Natural killer cell (primary cell): ENCODE data around the gene RXFP2. TPM values are rescaled to one million over a fixed set of nuclear protein-coding genes. Genes with fewer than 3 reads are reported as not detected.
A peak's percentile ranks its signal among the peaks of the same experiment; 100 is the strongest.

Source experiments
- ATAC-seq, 3 donors: fragments of 150-1000 bp in 2 of 3; fragments of 200-7000 bp in 1 of 3; cut with Tn5 transposase; 1 replicate in 1 of 3; 2 replicates in 2 of 3; pipeline ENCODE4 v1.10.0; 2021; ENCODE audit warnings: mild to moderate bottlenecking in 2 of 3, moderate library complexity in 2 of 3
- DNase-seq, 2 donors: peaks; one replicate each; pipeline versions ENCODE4 v3.0.0 to v3.0.0-alpha.2; 2013 to 2021; ENCODE audit warnings: mixed read lengths in 1 of 2
- H3K27ac ChIP-seq: one replicate; pipeline ENCODE4 v1.5.1; 2013; ENCODE audit warnings: mild to moderate bottlenecking, low read length
- H3K27me3 ChIP-seq: one replicate; pipeline ENCODE4 v1.6.1; 2013; ENCODE audit warnings: low read length; ENCODE audit not compliant: control insufficient read depth, insufficient read depth
- H3K36me3 ChIP-seq: one replicate; pipeline ENCODE4 v1.6.1; 2013; ENCODE audit warnings: low read length; ENCODE audit not compliant: control insufficient read depth, insufficient read depth
- H3K4me1 ChIP-seq: one replicate; pipeline ENCODE4 v1.6.1; 2013; ENCODE audit warnings: low read length; ENCODE audit not compliant: control insufficient read depth, insufficient read depth
- H3K4me3 ChIP-seq: one replicate; pipeline ENCODE4 v1.5.1; 2013; ENCODE audit warnings: low read length
- H3K9me3 ChIP-seq: one replicate; pipeline ENCODE4 v1.6.1; 2013; ENCODE audit warnings: low read length; ENCODE audit not compliant: control insufficient read depth, insufficient read depth
- H3K27ac Mint-ChIP-seq, 2 donors: one replicate each; pipeline ENCODE4 v1.8.0; 2022; ENCODE audit warnings: mild to moderate bottlenecking in 2 of 2, mixed read lengths in 2 of 2, moderate library complexity in 1 of 2
- H3K27me3 Mint-ChIP-seq, 2 donors: one replicate each; pipeline ENCODE4 v1.8.0; 2022; ENCODE audit warnings: low read depth in 2 of 2, mixed read lengths in 2 of 2
- H3K36me3 Mint-ChIP-seq: one replicate; pipeline ENCODE4 v1.8.0; 2022; ENCODE audit warnings: mixed read lengths
- H3K4me1 Mint-ChIP-seq, 2 donors: one replicate each; pipeline ENCODE4 v1.8.0; 2022; ENCODE audit warnings: mixed read lengths in 2 of 2
- H3K4me3 Mint-ChIP-seq: one replicate; pipeline ENCODE4 v1.8.0; 2022; ENCODE audit warnings: mild to moderate bottlenecking, moderate library complexity, mixed read lengths
- H3K9me3 Mint-ChIP-seq, 2 donors: one replicate each; pipeline ENCODE4 v1.8.0; 2022; ENCODE audit warnings: mixed read lengths in 2 of 2
- WGBS: methylation state at CpG from one replicate; pipeline ENCODE4 v1.1.7; 2013; ENCODE audit warnings: missing lambda C conversion rate; ENCODE audit not compliant: insufficient coverage; 5-methylcytosine and 5-hydroxymethylcytosine counted together
- intact Hi-C: fragments of 100-400 bp; cut with micrococcal nuclease; formaldehyde crosslinking; loops from one replicate; pipeline ENCODE4 v1.14.2; 2022
- total RNA-seq, 4 donors: library from RNA; stranded (reverse); fragments of 120-200 nt in 1 of 4; gene quantifications; one replicate each; pipeline versions ENCODE4 v1.2.3 to v1.2.4, GENCODE V29; 2013 to 2022
- TF ChIP-seq, protein P1 (sequence below): fragments of 200-600 bp; IDR thresholded peaks from one replicate; pipeline ENCODE4 v1.8.0; 2022; ENCODE audit warnings: antibody characterized with exemption

RXFP2 gene
- total RNA-seq, 3 donors from 2014 or later (not counting 1 experiment from before 2014, with no cell fraction given), result not detected

DNA sequence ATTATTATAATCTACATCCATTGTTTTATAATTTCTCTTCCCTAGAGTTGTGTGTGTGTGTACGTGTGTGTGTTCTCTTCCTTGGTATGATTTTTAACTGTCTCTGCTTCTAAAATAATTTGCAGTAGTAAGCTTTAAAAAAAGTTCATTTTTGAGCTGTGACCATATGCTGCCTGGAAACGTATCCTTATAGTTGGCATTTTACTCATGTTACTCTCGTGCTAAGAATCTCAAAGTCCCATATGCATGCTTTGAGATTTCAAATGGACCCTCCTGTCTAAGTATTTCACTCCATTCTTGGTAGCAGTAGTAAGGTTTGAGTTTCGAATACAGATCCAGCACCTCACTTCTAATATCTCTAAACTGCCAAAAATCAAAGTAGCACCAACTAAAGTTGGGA lies 109.9 kb downstream of the RXFP2 start:
- Histone ChIP-seq H3K4me1 (peaks cover 6% of the 10 kb centered on the region), H3K9me3 (no peaks in the 10 kb centered on the region), H3K27ac (no peak overlapping the region), H3K36me3 (no peaks in the 10 kb centered on the region), H3K27me3 (no peaks in the 10 kb centered on the region), H3K4me3 (no peak overlapping the region)
- H3K9me3 Mint-ChIP-seq, result no peaks in the 10 kb centered on the region
- WGBS, result 89% methylated on average over 3 of the region's 4 CpGs
- ATAC-seq, result no peak
- TF ChIP-seq, protein P1, sequence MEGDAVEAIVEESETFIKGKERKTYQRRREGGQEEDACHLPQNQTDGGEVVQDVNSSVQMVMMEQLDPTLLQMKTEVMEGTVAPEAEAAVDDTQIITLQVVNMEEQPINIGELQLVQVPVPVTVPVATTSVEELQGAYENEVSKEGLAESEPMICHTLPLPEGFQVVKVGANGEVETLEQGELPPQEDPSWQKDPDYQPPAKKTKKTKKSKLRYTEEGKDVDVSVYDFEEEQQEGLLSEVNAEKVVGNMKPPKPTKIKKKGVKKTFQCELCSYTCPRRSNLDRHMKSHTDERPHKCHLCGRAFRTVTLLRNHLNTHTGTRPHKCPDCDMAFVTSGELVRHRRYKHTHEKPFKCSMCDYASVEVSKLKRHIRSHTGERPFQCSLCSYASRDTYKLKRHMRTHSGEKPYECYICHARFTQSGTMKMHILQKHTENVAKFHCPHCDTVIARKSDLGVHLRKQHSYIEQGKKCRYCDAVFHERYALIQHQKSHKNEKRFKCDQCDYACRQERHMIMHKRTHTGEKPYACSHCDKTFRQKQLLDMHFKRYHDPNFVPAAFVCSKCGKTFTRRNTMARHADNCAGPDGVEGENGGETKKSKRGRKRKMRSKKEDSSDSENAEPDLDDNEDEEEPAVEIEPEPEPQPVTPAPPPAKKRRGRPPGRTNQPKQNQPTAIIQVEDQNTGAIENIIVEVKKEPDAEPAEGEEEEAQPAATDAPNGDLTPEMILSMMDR, result no peak
- H3K36me3 Mint-ChIP-seq, result no peaks in the 10 kb centered on the region
- intact Hi-C loops, result no loop called here
- H3K4me3 Mint-ChIP-seq, result peak overlapping the region; percentile 29
- H3K27ac Mint-ChIP-seq, result no peak overlapping the region
- peaks cover 14 to 47% of the 10 kb centered on the region in 2 donors for H3K4me1 Mint-ChIP-seq
- no peak for DNase-seq
- no peaks in the 10 kb centered on the region for H3K27me3 Mint-ChIP-seq

DNA sequence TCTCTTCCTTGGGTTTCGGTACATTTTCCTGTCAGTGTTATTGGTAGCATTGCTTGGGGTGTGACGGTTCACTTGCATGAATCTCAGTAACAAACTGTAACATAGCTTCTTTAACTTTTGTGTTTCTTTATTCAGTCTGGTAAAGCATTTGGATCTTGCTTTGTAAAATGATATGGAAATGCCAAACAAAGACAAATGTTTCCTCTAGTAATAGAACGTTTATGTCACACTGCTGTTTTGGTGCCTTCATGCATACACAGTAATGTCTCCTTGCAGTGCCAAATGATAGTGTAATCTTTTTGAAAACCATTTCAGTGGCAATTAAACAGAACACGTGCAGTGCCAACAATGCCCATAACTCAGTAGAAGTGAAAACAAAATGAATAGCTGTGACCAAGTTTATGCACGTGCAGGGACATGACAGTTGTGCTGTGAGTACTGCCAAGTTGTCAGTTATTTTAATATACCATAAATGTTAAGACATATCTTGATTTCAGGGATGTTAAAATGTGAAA lies 110.8 kb downstream of the RXFP2 start:
- no peak overlapping the region for H3K4me3 ChIP-seq
- H3K36me3 ChIP-seq, result no peaks in the 10 kb centered on the region
- H3K27ac ChIP-seq, result no peak overlapping the region
- H3K27me3 Mint-ChIP-seq, result no peaks in the 10 kb centered on the region
- H3K4me1 Mint-ChIP-seq, result peaks cover 14 to 42% of the 10 kb centered on the region in 2 donors
- H3K27me3 ChIP-seq, result no peaks in the 10 kb centered on the region
- DNase-seq (no peak), ATAC-seq (no peak)
- H3K9me3 Mint-ChIP-seq, result no peaks in the 10 kb centered on the region
- H3K27ac Mint-ChIP-seq, result no peak overlapping the region
- no peaks in the 10 kb centered on the region for H3K9me3 ChIP-seq
- H3K4me3 Mint-ChIP-seq, result no peak overlapping the region
- intact Hi-C loops, result no loop called here
- no peaks in the 10 kb centered on the region for H3K36me3 Mint-ChIP-seq
- 88% methylated on average over 5 of the region's 5 CpGs for WGBS
- peaks cover 6% of the 10 kb centered on the region for H3K4me1 ChIP-seq
- TF ChIP-seq, protein P1, result no peak

DNA sequence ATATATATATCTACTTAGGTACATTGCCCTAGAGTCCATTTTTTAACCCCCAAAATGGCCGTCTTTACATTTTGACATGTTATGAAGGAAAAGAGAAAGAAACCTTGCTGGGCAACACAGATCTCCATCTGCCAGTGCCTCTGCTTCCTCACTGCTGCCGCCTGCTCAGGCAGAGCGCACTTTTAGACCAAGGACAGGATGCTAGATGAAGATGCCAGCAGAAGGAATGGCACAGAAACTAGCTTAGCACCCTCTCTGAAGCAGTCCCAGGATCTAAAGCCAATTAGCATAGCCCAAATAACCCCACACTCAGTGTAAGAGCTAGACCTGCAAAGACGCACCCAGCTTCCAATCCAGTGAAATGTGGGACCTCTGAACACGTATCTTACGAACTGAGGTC lies 111.9 kb downstream of the RXFP2 start:
- Mint-ChIP-seq H3K9me3 (no peaks in the 10 kb centered on the region), H3K4me1 (peaks cover 9 to 38% of the 10 kb centered on the region in 2 donors), H3K27ac (no peak overlapping the region), H3K4me3 (no peak overlapping the region), H3K27me3 (no peaks in the 10 kb centered on the region), H3K36me3 (no peaks in the 10 kb centered on the region)
- TF ChIP-seq, protein P1, result no peak
- Histone ChIP-seq H3K36me3 (no peaks in the 10 kb centered on the region), H3K27me3 (no peaks in the 10 kb centered on the region), H3K4me3 (no peak overlapping the region), H3K4me1 (peaks cover 6% of the 10 kb centered on the region), H3K27ac (no peak overlapping the region), H3K9me3 (no peaks in the 10 kb centered on the region)
- WGBS, result 94% methylated on average over 6 of the region's 6 CpGs
- ATAC-seq (no peak), DNase-seq (no peak)
- intact Hi-C loops, result no loop called here
